B cell (primary cell): ENCODE measurements around the gene FOXN3.

ENCODE experiments used
- EZH2 ChIP-seq: IDR thresholded peaks from 2 replicates; pipeline ENCODE4 v1.6.1; 2012; ENCODE audit warnings: borderline replicate concordance, low read depth, mild to moderate bottlenecking, moderate library complexity, low read length; ENCODE audit not compliant: insufficient read depth, poor library complexity, severe bottlenecking
- TF ChIP-seq, protein P1 (sequence below): fragments of 200-600 bp; IDR thresholded peaks from one replicate; pipeline ENCODE4 v1.8.0; 2022; ENCODE audit warnings: antibody characterized with exemption, mild to moderate bottlenecking

DNA sequence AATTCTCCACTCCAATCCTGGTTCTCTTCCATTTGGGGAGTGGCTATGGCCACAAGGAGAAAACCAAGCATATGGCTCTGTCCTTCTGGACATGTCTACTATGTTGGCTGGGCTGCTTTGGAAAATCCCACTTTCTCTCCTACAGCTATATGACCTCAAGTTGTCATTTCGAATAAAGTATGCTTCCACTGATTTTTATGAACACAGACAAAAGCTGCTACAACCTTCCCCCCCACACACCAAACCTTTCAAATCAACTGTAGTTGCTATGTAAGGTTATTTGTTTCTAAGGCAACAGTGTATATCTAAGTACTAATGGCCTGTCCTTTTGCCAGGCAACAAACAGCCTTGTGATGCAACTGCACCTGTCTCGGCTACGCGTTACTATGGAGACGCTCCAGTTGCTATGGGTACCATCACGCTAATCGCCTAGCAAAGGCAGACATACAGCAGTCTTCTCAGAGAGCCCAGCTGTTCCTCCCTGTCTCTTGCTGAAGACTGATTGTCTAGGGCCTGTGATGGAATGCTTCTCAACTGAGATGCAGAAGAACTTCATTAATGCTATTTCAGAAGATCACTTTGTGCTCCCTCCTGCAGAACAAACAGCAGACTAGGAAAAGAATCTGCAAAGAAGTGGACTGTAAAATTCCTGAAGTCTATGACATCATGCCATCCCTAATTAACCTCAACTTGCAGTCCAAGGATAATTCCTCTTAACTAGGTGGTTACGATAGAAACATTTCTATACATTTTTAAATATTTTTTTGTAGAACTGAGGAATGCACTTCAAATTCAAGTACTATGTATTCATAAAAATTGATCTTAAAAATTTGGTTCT, 67.6 kb downstream of the FOXN3 start:
- TF ChIP-seq, protein P1, sequence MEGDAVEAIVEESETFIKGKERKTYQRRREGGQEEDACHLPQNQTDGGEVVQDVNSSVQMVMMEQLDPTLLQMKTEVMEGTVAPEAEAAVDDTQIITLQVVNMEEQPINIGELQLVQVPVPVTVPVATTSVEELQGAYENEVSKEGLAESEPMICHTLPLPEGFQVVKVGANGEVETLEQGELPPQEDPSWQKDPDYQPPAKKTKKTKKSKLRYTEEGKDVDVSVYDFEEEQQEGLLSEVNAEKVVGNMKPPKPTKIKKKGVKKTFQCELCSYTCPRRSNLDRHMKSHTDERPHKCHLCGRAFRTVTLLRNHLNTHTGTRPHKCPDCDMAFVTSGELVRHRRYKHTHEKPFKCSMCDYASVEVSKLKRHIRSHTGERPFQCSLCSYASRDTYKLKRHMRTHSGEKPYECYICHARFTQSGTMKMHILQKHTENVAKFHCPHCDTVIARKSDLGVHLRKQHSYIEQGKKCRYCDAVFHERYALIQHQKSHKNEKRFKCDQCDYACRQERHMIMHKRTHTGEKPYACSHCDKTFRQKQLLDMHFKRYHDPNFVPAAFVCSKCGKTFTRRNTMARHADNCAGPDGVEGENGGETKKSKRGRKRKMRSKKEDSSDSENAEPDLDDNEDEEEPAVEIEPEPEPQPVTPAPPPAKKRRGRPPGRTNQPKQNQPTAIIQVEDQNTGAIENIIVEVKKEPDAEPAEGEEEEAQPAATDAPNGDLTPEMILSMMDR: no peak
- no peak for TF ChIP-seq EZH2
